ENCODE results near the gene COL6A3.

GRCh38 chr2:237306787-237307170, 107.2 kb downstream of the COL6A3 start:
- TF ChIP-seq, protein P1, sequence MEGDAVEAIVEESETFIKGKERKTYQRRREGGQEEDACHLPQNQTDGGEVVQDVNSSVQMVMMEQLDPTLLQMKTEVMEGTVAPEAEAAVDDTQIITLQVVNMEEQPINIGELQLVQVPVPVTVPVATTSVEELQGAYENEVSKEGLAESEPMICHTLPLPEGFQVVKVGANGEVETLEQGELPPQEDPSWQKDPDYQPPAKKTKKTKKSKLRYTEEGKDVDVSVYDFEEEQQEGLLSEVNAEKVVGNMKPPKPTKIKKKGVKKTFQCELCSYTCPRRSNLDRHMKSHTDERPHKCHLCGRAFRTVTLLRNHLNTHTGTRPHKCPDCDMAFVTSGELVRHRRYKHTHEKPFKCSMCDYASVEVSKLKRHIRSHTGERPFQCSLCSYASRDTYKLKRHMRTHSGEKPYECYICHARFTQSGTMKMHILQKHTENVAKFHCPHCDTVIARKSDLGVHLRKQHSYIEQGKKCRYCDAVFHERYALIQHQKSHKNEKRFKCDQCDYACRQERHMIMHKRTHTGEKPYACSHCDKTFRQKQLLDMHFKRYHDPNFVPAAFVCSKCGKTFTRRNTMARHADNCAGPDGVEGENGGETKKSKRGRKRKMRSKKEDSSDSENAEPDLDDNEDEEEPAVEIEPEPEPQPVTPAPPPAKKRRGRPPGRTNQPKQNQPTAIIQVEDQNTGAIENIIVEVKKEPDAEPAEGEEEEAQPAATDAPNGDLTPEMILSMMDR (IDR thresholded peaks at IDR 0.05), result no peak
- TF ChIP-seq EZH2phosphoT487 (IDR thresholded peaks at IDR 0.05), result no peak
- TF ChIP-seq EZH2 (IDR thresholded peaks at IDR 0.05), result no peak

Data from neural progenitor cell (in vitro differentiated cells).